HG02973 (cell line): ENCODE data around the gene PIK3R4.

Experiments
- ATAC-seq: cut with Tn5 transposase; IDR thresholded peaks from one replicate; pipeline ENCODE4 v1.9.1; 2021; ENCODE audit warnings: moderate library complexity; ENCODE audit not compliant: unreplicated experiment

The PIK3R4 gene

GRCh38 chr3:130743354-130743753 is 3.3 kb downstream of the PIK3R4 start:
- no peak for ATAC-seq

- no peak for ATAC-seq
Measured at GRCh38 chr3:130741946-130742610, 4.6 kb downstream of the PIK3R4 start.

GRCh38 chr3:130739848-130740247 is 6.8 kb downstream of the PIK3R4 start:
- no peak for ATAC-seq

- ATAC-seq = no peak
Measured at GRCh38 chr3:130738241-130738640, 8.4 kb downstream of the PIK3R4 start.

GRCh38 chr3:130737622-130738021 is 9.0 kb downstream of the PIK3R4 start:
- ATAC-seq = no peak

GRCh38 chr3:130733236-130733875 is 13.3 kb downstream of the PIK3R4 start:
- ATAC-seq = no peak

- ATAC-seq = no peak
Measured at GRCh38 chr3:130732501-130732900, 14.1 kb downstream of the PIK3R4 start.

- no peak for ATAC-seq
Measured at GRCh38 chr3:130731817-130732216, 14.8 kb downstream of the PIK3R4 start.

GRCh38 chr3:130729154-130729553 is 17.5 kb downstream of the PIK3R4 start:
- no peak for ATAC-seq

- no peak for ATAC-seq
Measured at GRCh38 chr3:130728037-130728436, 18.6 kb downstream of the PIK3R4 start.

GRCh38 chr3:130725746-130726145 is 20.9 kb downstream of the PIK3R4 start:
- ATAC-seq = no peak

GRCh38 chr3:130715616-130716015 is 31.0 kb downstream of the PIK3R4 start:
- ATAC-seq = no peak

- no peak for ATAC-seq
Measured at GRCh38 chr3:130712718-130713423, 33.8 kb downstream of the PIK3R4 start.

- no peak for ATAC-seq
Measured at GRCh38 chr3:130711565-130712324, 34.9 kb downstream of the PIK3R4 start.

- no peak for ATAC-seq
Measured at GRCh38 chr3:130709671-130710070, 37.0 kb downstream of the PIK3R4 start.

- ATAC-seq = no peak
Measured at GRCh38 chr3:130707902-130708601, 38.6 kb downstream of the PIK3R4 start.

GRCh38 chr3:130705501-130705900 is 41.1 kb downstream of the PIK3R4 start:
- ATAC-seq = no peak

GRCh38 chr3:130702985-130703384 is 43.6 kb downstream of the PIK3R4 start:
- ATAC-seq = no peak

- no peak for ATAC-seq
Measured at GRCh38 chr3:130700541-130700940, 46.1 kb downstream of the PIK3R4 start.

- ATAC-seq = no peak
Measured at GRCh38 chr3:130699765-130700164, 46.9 kb downstream of the PIK3R4 start.

- no peak for ATAC-seq
Measured at GRCh38 chr3:130693314-130693713, 53.3 kb downstream of the PIK3R4 start.
